HG03460 (cell line): ENCODE data around the gene STEAP3.
A peak's percentile ranks its signal among the peaks of the same experiment; 100 is the strongest.

ENCODE experiments used
- ATAC-seq: cut with Tn5 transposase; IDR thresholded peaks from one replicate; pipeline ENCODE4 v1.9.1; 2021; ENCODE audit not compliant: unreplicated experiment

STEAP3 gene

DNA sequence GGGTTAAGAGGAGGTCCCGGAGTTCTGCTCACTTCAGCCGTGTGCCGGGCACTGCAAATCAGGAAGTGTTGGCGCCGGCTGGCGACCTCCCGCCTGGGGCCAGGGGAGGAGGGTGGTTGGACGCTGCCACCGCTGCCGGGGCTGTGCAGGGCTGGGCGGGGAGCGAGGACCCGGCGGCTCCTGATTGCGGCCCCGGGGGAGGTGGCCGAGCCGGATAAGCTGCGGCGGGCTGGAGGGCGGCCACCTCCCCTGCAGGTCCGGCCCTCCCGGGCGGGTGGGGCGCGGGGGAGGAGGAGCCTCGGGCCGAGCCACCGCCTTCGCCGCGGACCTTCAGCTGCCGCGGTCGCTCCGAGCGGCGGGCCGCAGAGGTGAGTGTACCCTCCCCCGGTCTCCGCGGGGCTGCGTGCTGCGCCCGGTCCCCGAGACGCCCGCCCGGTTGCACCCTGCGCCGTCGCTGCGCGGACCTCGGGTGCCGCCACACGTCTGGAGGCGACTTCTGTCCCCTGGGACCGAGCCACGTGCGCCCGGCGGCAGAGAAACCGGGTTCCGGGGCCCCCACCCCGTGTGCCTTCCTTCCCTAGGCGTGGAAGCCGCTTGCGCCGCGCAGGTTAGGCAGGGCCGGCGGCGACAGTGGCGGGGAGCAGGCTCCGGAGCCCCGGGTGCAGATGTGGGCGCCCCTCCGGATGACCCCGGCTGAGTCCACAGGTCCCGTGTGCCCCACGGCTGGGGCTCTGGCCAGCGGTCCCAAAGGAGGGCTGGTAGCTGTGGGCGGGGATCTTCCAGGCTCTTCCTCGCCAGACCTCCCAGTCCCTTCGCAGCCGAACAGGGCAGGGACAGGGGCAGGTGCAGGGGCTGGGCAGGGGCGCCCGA lies at the start of gene STEAP3:
TSS of gene STEAP3 (plus strand) at position 314 of the 870 bp plus-strand sequence. CDS start 7,179 bp downstream, outside the sequence.
- peak; percentile 72 for ATAC-seq

DNA sequence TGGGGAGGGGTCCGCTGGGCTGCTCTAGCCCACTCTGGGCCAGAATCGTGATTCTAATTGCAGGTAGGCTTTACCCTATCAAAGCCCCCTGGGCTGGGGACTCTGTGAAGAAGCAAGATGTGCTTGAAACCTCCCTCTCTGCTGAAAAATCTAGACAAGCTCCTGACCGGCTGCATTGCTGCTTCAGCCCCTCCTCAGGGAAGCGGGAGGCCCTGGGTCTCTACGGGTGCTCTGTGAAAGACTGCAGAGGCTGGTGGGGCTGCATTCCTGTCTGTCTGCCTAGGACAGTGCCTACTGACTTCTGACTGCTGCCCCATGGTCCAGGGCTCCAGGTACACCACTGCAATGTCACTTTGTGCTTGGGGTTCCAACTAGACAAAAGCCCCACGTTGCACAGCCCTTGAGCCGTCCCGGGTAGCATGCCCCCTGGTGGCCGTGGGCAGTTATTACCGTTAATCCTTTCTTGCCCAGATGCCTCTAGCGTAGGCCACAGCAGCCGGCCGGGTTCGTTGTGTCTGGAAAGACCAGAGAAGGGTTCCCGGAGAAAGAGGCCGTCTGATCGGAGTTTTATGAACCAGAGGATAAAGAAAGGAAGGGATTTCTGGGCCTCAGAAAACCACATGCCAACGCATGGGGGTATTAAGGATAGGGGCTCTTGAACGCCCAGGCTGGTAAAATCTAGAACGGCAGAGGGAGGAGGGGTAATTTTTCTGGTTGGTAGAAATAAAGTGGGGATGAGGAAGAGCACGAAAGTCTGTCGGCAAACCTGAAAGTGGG lies 49.2 kb upstream of the STEAP3 start:
- no peak for ATAC-seq

GRCh38 chr2:119174993-119175347 lies 48.7 kb upstream of the STEAP3 start:
- ATAC-seq, result no peak

GRCh38 chr2:119175517-119175916 lies 48.1 kb upstream of the STEAP3 start:
- ATAC-seq, result no peak

GRCh38 chr2:119177171-119177837 lies 46.3 kb upstream of the STEAP3 start:
- ATAC-seq, result no peak

GRCh38 chr2:119177838-119178190 lies 45.8 kb upstream of the STEAP3 start:
- no peak for ATAC-seq

- no peak for ATAC-seq
These were observed 44.9 kb upstream of the STEAP3 start for GRCh38 chr2:119178776-119179175.

GRCh38 chr2:119179202-119179601 lies 44.4 kb upstream of the STEAP3 start:
- no peak for ATAC-seq

GRCh38 chr2:119179991-119180390 lies 43.6 kb upstream of the STEAP3 start:
- no peak for ATAC-seq

DNA sequence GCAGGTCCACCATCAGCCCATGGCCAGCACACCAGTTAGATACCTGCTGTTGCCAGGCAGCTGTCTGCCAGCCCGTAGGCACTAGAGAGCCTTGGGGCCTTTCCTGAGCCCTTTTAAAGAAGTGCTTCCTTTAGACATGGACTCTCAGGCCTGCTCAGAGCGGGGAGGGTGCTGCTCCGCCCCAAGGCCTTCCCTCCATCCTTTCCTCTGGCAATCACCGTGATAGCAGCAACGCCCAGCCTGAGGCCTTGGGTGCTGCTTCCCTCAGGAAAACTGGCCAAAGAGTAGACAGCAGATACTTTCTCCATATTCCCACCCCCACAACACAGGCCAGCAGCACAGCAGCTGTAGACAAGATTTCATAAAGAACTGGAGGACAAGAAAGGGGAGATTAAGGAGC lies 42.7 kb upstream of the STEAP3 start:
- no peak for ATAC-seq

- ATAC-seq, result no peak
These were observed 42.2 kb upstream of the STEAP3 start for GRCh38 chr2:119181391-119181790.

DNA sequence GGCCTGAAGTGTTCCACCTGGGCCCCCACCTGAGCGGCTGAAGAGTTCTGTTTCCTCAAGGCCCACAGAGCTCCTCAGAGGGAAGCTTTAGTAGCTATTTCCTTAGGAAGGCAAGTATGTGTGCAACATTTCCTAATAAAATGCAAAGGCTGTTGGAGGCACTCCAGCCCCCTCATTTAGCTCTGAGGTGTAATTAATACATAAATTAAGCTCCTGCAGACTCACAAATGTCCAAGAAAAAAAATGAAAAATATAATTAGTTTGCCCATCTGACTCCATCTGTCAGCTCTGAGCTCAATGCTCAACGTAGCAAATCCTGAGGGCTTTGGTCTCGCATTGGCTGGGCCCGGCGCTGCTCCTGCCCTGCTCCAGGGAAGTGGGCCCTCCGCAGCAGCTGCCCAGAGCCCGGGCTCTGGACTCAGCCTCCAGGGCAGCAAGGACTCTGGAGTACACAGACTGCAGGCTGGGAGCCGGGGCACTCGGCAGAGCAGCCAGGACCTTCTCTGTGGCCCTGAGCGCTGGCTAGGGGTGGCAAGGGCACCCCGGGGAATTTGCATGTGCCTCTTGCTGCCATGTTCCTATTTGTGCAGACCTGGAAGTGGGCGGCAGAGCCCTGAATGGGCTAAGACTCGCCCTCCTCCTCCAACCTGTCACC lies 41.7 kb upstream of the STEAP3 start:
- ATAC-seq, result no peak

- no peak for ATAC-seq
These were observed 39.1 kb upstream of the STEAP3 start for GRCh38 chr2:119184512-119184911.

DNA sequence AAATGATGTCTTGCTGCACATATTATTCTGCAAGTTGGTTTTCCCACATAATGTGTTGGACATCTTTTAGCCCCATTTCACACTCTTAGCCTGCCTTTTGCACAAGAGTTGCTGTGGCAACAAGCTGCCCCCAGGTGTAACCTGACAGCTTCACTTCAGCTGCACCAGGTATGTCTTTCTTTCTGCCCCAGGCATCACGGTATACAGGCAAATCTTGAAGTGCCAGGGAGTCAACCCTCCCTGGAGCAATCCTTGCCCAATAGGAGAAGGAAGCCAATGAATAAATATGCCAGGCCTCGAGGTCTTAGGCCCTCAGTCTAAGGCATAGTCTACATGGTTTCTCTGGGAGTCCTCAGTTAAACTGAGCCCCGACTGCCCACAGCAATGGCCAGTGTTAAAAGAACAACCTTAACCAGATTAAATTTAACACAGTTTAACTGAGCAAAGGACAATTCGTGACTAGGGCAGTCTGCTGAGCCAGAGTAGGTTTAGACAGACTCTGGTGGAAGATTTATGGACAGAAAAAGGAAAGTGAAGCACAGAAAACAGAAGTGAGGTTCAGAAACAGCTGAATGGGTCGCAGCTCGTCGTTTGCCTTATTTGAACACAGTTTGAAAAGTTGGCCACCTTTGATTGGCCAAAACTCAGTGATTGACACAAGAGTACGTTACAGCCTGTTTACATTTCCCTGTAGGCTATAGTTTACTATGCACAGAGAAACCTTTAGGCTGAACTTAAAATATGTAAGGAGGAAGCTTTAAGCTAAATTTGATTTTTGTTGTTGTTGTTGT lies 33.1 kb upstream of the STEAP3 start:
- ATAC-seq, result no peak

- no peak for ATAC-seq
These were observed 30.7 kb upstream of the STEAP3 start for GRCh38 chr2:119192893-119193292.

GRCh38 chr2:119195001-119195400 lies 28.6 kb upstream of the STEAP3 start:
- no peak for ATAC-seq

GRCh38 chr2:119195887-119196286 lies 27.7 kb upstream of the STEAP3 start:
- ATAC-seq, result no peak

DNA sequence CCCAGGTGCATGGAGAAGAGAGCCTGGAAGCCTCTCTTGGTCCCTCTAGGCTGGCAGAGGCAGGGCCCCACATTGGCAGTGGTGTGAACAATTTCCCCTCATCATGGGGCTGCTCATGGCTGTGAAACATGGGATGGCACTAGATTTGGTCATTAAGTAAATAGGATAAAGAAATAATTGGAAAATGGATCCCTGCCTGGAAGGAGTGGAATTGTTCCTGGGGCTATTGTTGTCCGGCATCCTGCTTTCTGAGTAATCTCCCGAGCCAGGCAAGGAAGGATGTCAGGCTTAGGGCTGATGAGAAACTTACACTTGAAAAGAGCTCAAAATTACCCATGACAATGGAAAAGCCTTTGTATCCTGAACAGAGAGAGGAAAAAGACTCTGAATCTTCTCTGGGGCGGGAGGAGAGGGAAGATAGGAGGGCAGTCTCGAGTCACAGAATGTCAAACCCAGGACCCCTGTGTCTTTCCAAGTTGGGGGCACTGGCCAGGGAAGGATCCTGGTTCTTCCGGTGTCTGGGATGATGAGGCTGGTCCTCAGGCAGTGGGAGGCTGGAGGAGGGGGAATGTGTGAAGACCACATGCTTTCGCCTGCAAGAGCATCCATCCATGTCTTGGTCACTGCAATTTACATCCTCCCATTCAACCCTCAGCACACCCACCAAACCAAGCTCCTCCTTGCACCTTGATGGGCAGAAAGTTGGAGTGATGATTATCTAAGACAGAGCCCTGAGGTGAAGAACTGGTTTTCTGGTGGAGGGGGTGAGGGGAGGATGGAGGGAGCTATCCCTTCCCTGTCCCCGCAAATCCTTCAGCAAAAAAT lies 27.1 kb upstream of the STEAP3 start:
- ATAC-seq, result no peak

DNA sequence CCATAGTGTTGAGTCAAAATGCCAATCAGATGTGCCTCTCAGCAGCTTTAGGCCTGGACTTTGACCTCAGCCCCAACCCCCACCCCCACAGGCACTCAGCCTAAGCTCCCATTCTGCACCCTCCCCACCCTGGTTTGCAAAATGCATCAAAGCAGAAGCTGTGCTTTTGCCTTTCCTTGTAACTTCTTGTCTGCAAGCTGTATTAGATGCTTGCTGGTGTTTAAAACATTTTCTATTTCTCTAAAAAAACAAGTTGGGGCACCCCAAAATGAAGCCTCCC lies 26.6 kb upstream of the STEAP3 start:
- no peak for ATAC-seq
